Smooth muscle cell (in vitro differentiated cells): Measurements from ENCODE around the gene UBL3. TPM values are rescaled to one million over a fixed set of nuclear protein-coding genes. Genes with fewer than 3 reads are reported as not detected.

Experiments
- DNase-seq: peaks from one replicate; lab custom pipeline; 2025; ENCODE audit not compliant: unreplicated experiment; lab: John Stamatoyannopoulos, UW
- H2AFZ ChIP-seq: fragments of 200-600 bp; sonication (generic); 2 replicates; pipeline ENCODE4 v1.6.0; 2016; ENCODE audit warnings: antibody characterized with exemption, low read depth, mild to moderate bottlenecking
- H3F3A ChIP-seq: fragments of 200-600 bp; sonication (generic); 2 replicates; pipeline ENCODE4 v1.6.0; 2017; ENCODE audit warnings: antibody characterized with exemption, low read depth
- H3K27ac ChIP-seq: fragments of 200-600 bp; sonication (generic); 2 replicates; pipeline ENCODE4 v1.5.1; 2016; ENCODE audit warnings: low read depth, mild to moderate bottlenecking
- H3K27me3 ChIP-seq: fragments of 200-600 bp; sonication (generic); 2 replicates; pipeline ENCODE4 v1.6.1; 2016; ENCODE audit warnings: low read depth, mild to moderate bottlenecking
- H3K36me3 ChIP-seq: fragments of 200-600 bp; sonication (generic); 2 replicates; pipeline ENCODE4 v1.5.1; 2016; ENCODE audit warnings: low read depth
- H3K4me1 ChIP-seq: fragments of 200-600 bp; sonication (generic); 2 replicates; pipeline ENCODE4 v1.5.1; 2016; ENCODE audit warnings: low read depth
- H3K4me2 ChIP-seq: fragments of 200-600 bp; sonication (generic); 2 replicates; pipeline ENCODE4 v1.6.0; 2016; ENCODE audit warnings: mild to moderate bottlenecking
- H3K4me3 ChIP-seq: fragments of 200-600 bp; sonication (generic); 2 replicates; pipeline ENCODE4 v1.5.1; 2016; ENCODE audit warnings: mild to moderate bottlenecking
- H3K79me2 ChIP-seq: fragments of 200-600 bp; sonication (generic); 2 replicates; pipeline ENCODE4 v1.6.0; 2016; ENCODE audit warnings: low read depth, mild to moderate bottlenecking
- H3K9ac ChIP-seq: fragments of 200-600 bp; sonication (generic); 2 replicates; pipeline ENCODE4 v1.6.0; 2016; ENCODE audit warnings: low read depth
- H3K9me3 ChIP-seq: fragments of 200-600 bp; sonication (generic); replicated peaks from 2 replicates; pipeline ENCODE4 v1.5.1; 2016; ENCODE audit warnings: low read depth
- H4K20me1 ChIP-seq: fragments of 200-600 bp; sonication (generic); 2 replicates; pipeline ENCODE4 v1.6.0; 2016; ENCODE audit warnings: low read depth
- CTCF ChIP-seq: fragments of 200-600 bp; sonication (generic); IDR thresholded peaks from 2 replicates; pipeline ENCODE4 v1.5.1; 2017; ENCODE audit warnings: borderline replicate concordance, mild to moderate bottlenecking, antibody characterized with exemption; ENCODE audit not compliant: insufficient read depth, poor library complexity, severe bottlenecking
- WGBS: methylation state at CpG from one replicate; pipeline ENCODE4 v1.1.7; 2016; ENCODE audit warnings: low lambda C conversion rate; 5-methylcytosine and 5-hydroxymethylcytosine counted together
- polyA plus RNA-seq: library from polyadenylated mRNA; unstranded; fragments of >200 nt; fragmentation: Nextera tagmentation; extraction: Ambion mirVana; gene quantifications from 2 replicates; pipeline ENCODE4 v1.2.1, GENCODE V29; 2016
- total RNA-seq: library from RNA; depleted of rRNA; stranded (reverse); fragments of >200 nt; gene quantifications from 2 replicates; pipeline ENCODE4 v1.2.3, GENCODE V29; 2014

Gene UBL3
- total and polyA plus RNA-seq, 2 experiments from 2014 or later: 25.2 to 46.6 TPM

DNA sequence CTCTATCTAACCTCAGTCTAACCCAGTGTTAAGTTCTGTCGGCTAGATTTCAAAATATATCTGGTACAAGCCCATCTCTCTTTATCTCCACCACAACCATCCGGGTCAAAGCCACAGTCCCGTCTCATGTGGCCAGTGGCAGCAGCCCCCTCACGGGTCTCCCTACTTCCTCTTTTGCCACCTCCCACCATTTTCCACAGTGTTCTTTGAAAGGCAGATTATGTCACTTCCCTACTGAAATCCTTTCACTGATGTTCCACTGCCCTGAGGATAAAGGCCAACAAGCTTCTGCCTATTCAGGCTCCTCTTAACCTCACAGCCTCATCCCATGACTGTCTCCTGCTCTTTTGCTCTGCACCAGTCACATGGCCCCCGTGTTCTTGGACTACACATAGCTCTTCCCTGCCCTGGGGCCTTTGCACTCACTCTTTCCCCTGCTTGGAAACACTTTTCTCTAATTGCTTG lies 117.2 kb downstream of the UBL3 start:
- no peaks in the 10 kb centered on the region for H3K79me2 ChIP-seq
- peaks cover 38% of the 10 kb centered on the region for H3K27me3 ChIP-seq
- DNase-seq: no peak
- no peaks in the 10 kb centered on the region for H3K36me3 ChIP-seq
- no peaks in the 10 kb centered on the region for H3K4me1 ChIP-seq
- no peaks in the 10 kb centered on the region for H4K20me1 ChIP-seq
- no peaks in the 10 kb centered on the region for H3F3A ChIP-seq
- H3K4me3 ChIP-seq: no peak overlapping the region
- no peak overlapping the region for H3K27ac ChIP-seq
- H3K9ac ChIP-seq: no peak overlapping the region
- H3K9me3 ChIP-seq: no peaks in the 10 kb centered on the region
- H2AFZ ChIP-seq: no peak overlapping the region
- 21% methylated on average over 5 of the region's 5 CpGs for WGBS
- H3K4me2 ChIP-seq: no peak overlapping the region
- TF ChIP-seq CTCF: no peak

- Histone ChIP-seq H4K20me1 (no peaks in the 10 kb centered on the region), H3K9me3 (no peaks in the 10 kb centered on the region), H3K27ac (no peak overlapping the region), H3K27me3 (peaks cover 42% of the 10 kb centered on the region), H3K4me1 (no peaks in the 10 kb centered on the region), H2AFZ (no peak overlapping the region), H3K4me2 (no peak overlapping the region), H3F3A (no peaks in the 10 kb centered on the region), H3K79me2 (no peaks in the 10 kb centered on the region), H3K9ac (no peak overlapping the region), H3K36me3 (no peaks in the 10 kb centered on the region), H3K4me3 (no peak overlapping the region)
- peak; percentile 19 for TF ChIP-seq CTCF
- WGBS: 72% methylated on average over 3 of the region's 3 CpGs
- no peak for DNase-seq
Measured at GRCh38 chr13:29730253-29730652, 120.2 kb downstream of the UBL3 start.

DNA sequence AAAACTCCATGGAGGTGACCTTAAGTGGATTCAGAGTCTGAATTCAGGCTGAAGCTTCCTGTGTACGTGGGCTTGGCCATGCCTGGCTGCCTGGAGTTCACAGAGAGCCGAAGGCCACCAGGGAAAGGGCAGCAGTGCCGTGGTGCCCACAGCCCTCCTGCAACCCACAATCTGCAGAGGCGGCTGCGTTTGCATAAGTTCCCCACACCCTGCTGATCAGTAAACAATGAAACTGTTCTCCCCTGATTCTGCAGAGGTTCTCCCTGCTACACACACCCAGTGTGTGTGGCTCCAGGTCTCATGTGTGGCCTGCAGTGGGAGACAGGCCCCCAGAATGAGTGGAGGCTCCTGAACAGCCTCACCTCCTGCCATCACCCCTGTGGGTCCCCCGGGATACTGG lies 128.0 kb downstream of the UBL3 start:
- H3K27me3 ChIP-seq: peaks cover 11% of the 10 kb centered on the region
- H3K4me3 ChIP-seq: no peak overlapping the region
- no peaks in the 10 kb centered on the region for H3K4me1 ChIP-seq
- no peaks in the 10 kb centered on the region for H3F3A ChIP-seq
- H2AFZ ChIP-seq: no peak overlapping the region
- no peaks in the 10 kb centered on the region for H3K79me2 ChIP-seq
- H3K36me3 ChIP-seq: no peaks in the 10 kb centered on the region
- no peak for DNase-seq
- no peak overlapping the region for H3K9ac ChIP-seq
- 92% methylated on average over 6 of the region's 6 CpGs for WGBS
- H3K4me2 ChIP-seq: no peak overlapping the region
- no peak for TF ChIP-seq CTCF
- H4K20me1 ChIP-seq: no peaks in the 10 kb centered on the region
- H3K27ac ChIP-seq: no peak overlapping the region
- H3K9me3 ChIP-seq: no peaks in the 10 kb centered on the region

- 86% methylated on average over 13 of the region's 13 CpGs for WGBS
Measured at GRCh38 chr13:29721766-29722165, 128.7 kb downstream of the UBL3 start.

More at GRCh38 chr13:29721766-29722165, 128.7 kb downstream of the UBL3 start:
- Histone ChIP-seq H3K9me3 (no peaks in the 10 kb centered on the region), H3K9ac (no peak overlapping the region), H3K4me2 (no peak overlapping the region), H4K20me1 (no peaks in the 10 kb centered on the region), H3K4me3 (no peak overlapping the region), H3F3A (no peaks in the 10 kb centered on the region), H3K4me1 (no peaks in the 10 kb centered on the region), H3K79me2 (no peaks in the 10 kb centered on the region), H3K27me3 (peaks cover 11% of the 10 kb centered on the region), H3K27ac (no peak overlapping the region), H3K36me3 (no peaks in the 10 kb centered on the region), H2AFZ (no peak overlapping the region)
- no peak for DNase-seq
- no peak for TF ChIP-seq CTCF
